ENCODE data around the gene RFC2.

The RFC2 gene

DNA sequence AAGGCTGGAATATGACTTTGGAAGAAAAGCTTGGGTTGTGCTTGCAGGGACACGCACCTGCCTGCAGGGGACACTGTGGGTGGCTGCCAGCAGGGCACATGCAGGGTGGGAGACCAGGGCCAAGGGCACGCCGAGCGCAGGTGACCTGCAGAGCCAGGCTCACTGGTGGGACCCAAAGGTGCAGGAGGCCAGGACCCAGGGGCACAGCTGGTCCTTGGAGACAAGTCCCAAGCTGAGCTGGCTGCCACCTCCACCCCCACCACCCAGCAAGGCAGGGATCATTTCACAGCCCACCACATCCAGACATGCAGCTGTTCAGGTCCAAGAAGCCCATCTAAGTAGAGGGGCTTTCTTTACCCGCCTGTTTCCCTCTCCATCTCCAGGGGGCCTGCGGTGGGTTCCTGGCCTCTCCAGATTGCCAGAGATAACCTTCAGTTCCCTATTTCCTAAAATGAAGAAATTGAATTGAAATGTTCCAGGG, 21.2 kb upstream of the RFC2 start:
- H2AFZ ChIP-seq (ENCODE audit: low read depth, low read length), result no peak overlapping the region
- H3K27ac ChIP-seq (ENCODE audit: low read length), result no peak overlapping the region
- H3K9me3 ChIP-seq (ENCODE audit: insufficient read depth, low read length, severe bottlenecking), result no peaks in the 10 kb centered on the region
- H3K4me3 ChIP-seq (ENCODE audit: low read depth in 1 of 2, low read length in 2 of 2), result no peak overlapping the region
- H3K9ac ChIP-seq (ENCODE audit: low read depth, low read length), result no peak overlapping the region
- peak; percentile 14 for DNase-seq
- H3K4me2 ChIP-seq (ENCODE audit: insufficient read depth, low read length), result no peak overlapping the region
- no peaks in the 10 kb centered on the region for H3K27me3 ChIP-seq (ENCODE audit: insufficient read depth, low read length, poor library complexity)
- TF ChIP-seq EZH2 (IDR thresholded peaks at IDR 0.05; ENCODE audit: borderline replicate concordance, low read depth, low read length, severe bottlenecking), result no peak
- TF ChIP-seq, protein P1, sequence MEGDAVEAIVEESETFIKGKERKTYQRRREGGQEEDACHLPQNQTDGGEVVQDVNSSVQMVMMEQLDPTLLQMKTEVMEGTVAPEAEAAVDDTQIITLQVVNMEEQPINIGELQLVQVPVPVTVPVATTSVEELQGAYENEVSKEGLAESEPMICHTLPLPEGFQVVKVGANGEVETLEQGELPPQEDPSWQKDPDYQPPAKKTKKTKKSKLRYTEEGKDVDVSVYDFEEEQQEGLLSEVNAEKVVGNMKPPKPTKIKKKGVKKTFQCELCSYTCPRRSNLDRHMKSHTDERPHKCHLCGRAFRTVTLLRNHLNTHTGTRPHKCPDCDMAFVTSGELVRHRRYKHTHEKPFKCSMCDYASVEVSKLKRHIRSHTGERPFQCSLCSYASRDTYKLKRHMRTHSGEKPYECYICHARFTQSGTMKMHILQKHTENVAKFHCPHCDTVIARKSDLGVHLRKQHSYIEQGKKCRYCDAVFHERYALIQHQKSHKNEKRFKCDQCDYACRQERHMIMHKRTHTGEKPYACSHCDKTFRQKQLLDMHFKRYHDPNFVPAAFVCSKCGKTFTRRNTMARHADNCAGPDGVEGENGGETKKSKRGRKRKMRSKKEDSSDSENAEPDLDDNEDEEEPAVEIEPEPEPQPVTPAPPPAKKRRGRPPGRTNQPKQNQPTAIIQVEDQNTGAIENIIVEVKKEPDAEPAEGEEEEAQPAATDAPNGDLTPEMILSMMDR (IDR thresholded peaks at IDR 0.05; ENCODE audit: borderline replicate concordance, extremely low read depth, low read length, poor library complexity, severe bottlenecking), result peak; percentile 64
- no peaks in the 10 kb centered on the region for H3K4me1 ChIP-seq (ENCODE audit: insufficient read depth, low read length)
- peak; percentile 58 for ATAC-seq (ENCODE audit: insufficient read depth, low read depth)
- H4K20me1 ChIP-seq (ENCODE audit: insufficient read depth, low read length), result no peaks in the 10 kb centered on the region
- H3K36me3 ChIP-seq (ENCODE audit: insufficient read depth, low read length), result no peaks in the 10 kb centered on the region
- H3K79me2 ChIP-seq (ENCODE audit: insufficient read depth, low read length), result no peaks in the 10 kb centered on the region

DNA sequence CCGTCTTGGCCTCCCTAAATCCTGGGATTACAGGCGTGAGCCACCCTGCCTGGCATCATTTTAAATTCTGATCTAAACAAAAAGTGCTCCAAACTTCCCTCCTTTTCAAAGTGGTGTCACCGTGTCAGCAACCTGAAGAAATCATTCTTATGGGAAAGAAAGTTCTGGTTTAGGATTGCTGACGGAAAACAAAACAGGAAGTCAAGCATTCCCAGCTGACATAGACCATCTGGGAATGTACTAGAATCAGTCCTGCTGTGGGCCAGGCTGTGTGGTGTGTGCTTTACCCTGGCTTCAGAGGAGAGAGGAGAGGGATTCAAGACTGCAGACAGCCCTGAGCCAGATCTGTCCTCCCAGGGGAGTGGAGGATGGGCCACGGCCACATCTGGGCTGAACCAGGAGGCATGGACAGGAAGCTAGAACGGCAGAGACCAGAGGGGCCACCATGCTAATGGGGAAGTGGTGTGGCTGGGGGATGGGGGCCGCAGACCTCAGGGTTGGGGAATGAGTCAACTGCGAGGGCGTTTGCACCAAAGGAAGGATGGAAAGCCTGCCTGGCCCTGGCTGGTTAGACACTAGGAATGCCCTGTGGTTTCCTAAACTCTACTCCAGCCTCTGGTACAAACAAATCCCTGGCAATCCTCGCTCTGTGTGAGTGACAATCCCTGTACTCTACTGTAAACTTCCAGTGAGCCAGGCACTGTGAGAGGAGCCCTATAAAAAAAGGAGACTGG, 18.3 kb upstream of the RFC2 start:
- Histone ChIP-seq H2AFZ (ENCODE audit: low read depth, low read length) (no peak overlapping the region), H3K4me3 (ENCODE audit: low read depth in 1 of 2, low read length in 2 of 2) (no peak overlapping the region), H3K9ac (ENCODE audit: low read depth, low read length) (no peak overlapping the region), H3K36me3 (ENCODE audit: insufficient read depth, low read length) (no peaks in the 10 kb centered on the region), H3K27ac (ENCODE audit: low read length) (no peak overlapping the region), H3K4me1 (ENCODE audit: insufficient read depth, low read length) (peaks cover 6% of the 10 kb centered on the region; the same call in 1 of the 2 replicates), H3K9me3 (ENCODE audit: insufficient read depth, low read length, severe bottlenecking) (no peaks in the 10 kb centered on the region), H3K4me2 (ENCODE audit: insufficient read depth, low read length) (no peak overlapping the region), H3K27me3 (ENCODE audit: insufficient read depth, low read length, poor library complexity) (no peaks in the 10 kb centered on the region), H4K20me1 (ENCODE audit: insufficient read depth, low read length) (no peaks in the 10 kb centered on the region), H3K79me2 (ENCODE audit: insufficient read depth, low read length) (no peaks in the 10 kb centered on the region)
- TF ChIP-seq EZH2 (IDR thresholded peaks at IDR 0.05; ENCODE audit: borderline replicate concordance, low read depth, low read length, severe bottlenecking), result no peak
- TF ChIP-seq, protein P1 (IDR thresholded peaks at IDR 0.05; ENCODE audit: borderline replicate concordance, extremely low read depth, low read length, poor library complexity, severe bottlenecking), result no peak
- ATAC-seq (ENCODE audit: insufficient read depth, low read depth) (no peak), DNase-seq (no peak)

DNA sequence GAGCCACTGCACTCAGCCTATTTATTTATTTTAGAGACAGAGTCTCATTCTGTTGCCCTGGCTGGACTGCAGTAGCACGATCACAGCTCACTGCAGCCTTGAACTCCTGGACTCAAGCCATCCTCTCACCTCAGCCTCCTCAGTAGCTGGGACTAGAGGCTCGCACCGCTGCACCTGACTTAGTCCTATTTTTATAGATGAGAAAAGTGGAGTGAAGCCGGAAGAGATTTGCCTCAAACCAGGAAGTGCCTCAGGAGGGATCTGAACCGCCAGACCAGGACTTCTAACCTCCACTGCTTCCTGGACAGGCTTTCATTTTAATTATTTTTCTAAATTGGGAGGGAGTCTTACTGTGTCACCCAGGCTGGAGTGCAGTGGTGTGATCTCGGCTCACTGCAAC, 17.5 kb upstream of the RFC2 start:
- Histone ChIP-seq H3K4me2 (ENCODE audit: insufficient read depth, low read length) (no peak overlapping the region), H3K27ac (ENCODE audit: low read length) (no peak overlapping the region)

More for the DNA sequence above, 17.5 kb upstream of the RFC2 start:
- Histone ChIP-seq H3K36me3 (ENCODE audit: insufficient read depth, low read length) (no peaks in the 10 kb centered on the region), H3K4me1 (ENCODE audit: insufficient read depth, low read length) (peaks cover 6% of the 10 kb centered on the region; the same call in 1 of the 2 replicates), H4K20me1 (ENCODE audit: insufficient read depth, low read length) (no peaks in the 10 kb centered on the region), H3K9ac (ENCODE audit: low read depth, low read length) (no peak overlapping the region), H3K79me2 (ENCODE audit: insufficient read depth, low read length) (no peaks in the 10 kb centered on the region), H3K4me3 (ENCODE audit: low read depth in 1 of 2, low read length in 2 of 2) (no peak overlapping the region), H3K9me3 (ENCODE audit: insufficient read depth, low read length, severe bottlenecking) (no peaks in the 10 kb centered on the region), H2AFZ (ENCODE audit: low read depth, low read length) (no peak overlapping the region), H3K27me3 (ENCODE audit: insufficient read depth, low read length, poor library complexity) (no peaks in the 10 kb centered on the region)
- no peak for ATAC-seq (ENCODE audit: insufficient read depth, low read depth)
- DNase-seq, result no peak
- TF ChIP-seq, protein P1 (IDR thresholded peaks at IDR 0.05; ENCODE audit: borderline replicate concordance, extremely low read depth, low read length, poor library complexity, severe bottlenecking), result no peak
- no peak for TF ChIP-seq EZH2 (IDR thresholded peaks at IDR 0.05; ENCODE audit: borderline replicate concordance, low read depth, low read length, severe bottlenecking)

Data from DND-41 (cell line).